IMR-90 (cell line): ENCODE results near the gene PMM2. TPM values are rescaled to one million over a fixed set of nuclear protein-coding genes. Genes with fewer than 3 reads are reported as not detected.

Experiments
- ATAC-seq: fragments of 200-7000 bp; cut with Tn5 transposase; 2 replicates; pipeline ENCODE4 v1.9.1; 2020; ENCODE audit warnings: low read depth, mild to moderate bottlenecking, moderate library complexity
- BruUV-seq: library from RNA; stranded (reverse); fragments of 400-500 nt; replicated peaks from 2 replicates; lab custom pipeline; 2021; lab: Mats Ljungman, UMichigan
- CTCF ChIA-PET: fragments of 300-600 bp; formaldehyde crosslinking; extraction: SDS; loops from one replicate; lab custom pipeline; 2021; ENCODE audit warnings: antibody characterized with exemption; lab: Yijun Ruan, JAX
- POLR2A ChIA-PET: fragments of 300-600 bp; sonication (Branson Sonifier 250); formaldehyde crosslinking; loops from one replicate; lab custom pipeline; 2022; ENCODE audit warnings: antibody characterized with exemption; ENCODE audit not compliant: unreplicated experiment; lab: Charles Lee
- DNase-seq: peaks from one replicate; pipeline ENCODE4 v3.0.0; 2013
- H2AFZ ChIP-seq: replicated peaks from 2 replicates; pipeline ENCODE3; 2013; ENCODE audit warnings: low read length, mild to moderate bottlenecking; ENCODE audit not compliant: poor library complexity
- H2AK5ac ChIP-seq: 2 replicates; pipeline ENCODE4 v1.6.1; 2013; ENCODE audit warnings: low read depth, low read length, inconsistent platforms
- H2AK9ac ChIP-seq: replicated peaks from 2 replicates; pipeline ENCODE3; 2013; ENCODE audit warnings: mild to moderate bottlenecking, low read depth, low read length, moderate library complexity; ENCODE audit not compliant: poor library complexity
- H2BK120ac ChIP-seq: 2 replicates; pipeline ENCODE4 v1.6.1; 2013; ENCODE audit warnings: low read depth, low read length, inconsistent platforms
- H2BK15ac ChIP-seq: 3 replicates; pipeline ENCODE4 v1.6.1; 2013; ENCODE audit warnings: low read depth, low read length, inconsistent platforms
- H2BK20ac ChIP-seq: 2 replicates; pipeline ENCODE4 v1.6.1; 2013; ENCODE audit warnings: low read depth, mild to moderate bottlenecking, inconsistent platforms, low read length, moderate library complexity
- H2BK5ac ChIP-seq: 2 replicates; pipeline ENCODE4 v1.6.1; 2013; ENCODE audit warnings: mild to moderate bottlenecking, low read depth, low read length, inconsistent platforms; ENCODE audit not compliant: poor library complexity, severe bottlenecking
- H3K14ac ChIP-seq: replicated peaks from 2 replicates; pipeline ENCODE4 v1.6.1; 2013; ENCODE audit warnings: low read depth, low read length, inconsistent platforms
- H3K18ac ChIP-seq: 2 replicates; pipeline ENCODE4 v1.6.1; 2013; ENCODE audit warnings: low read depth, low read length, control low read depth
- H3K23ac ChIP-seq: 2 replicates; pipeline ENCODE4 v1.6.1; 2013; ENCODE audit warnings: low read depth, low read length, inconsistent platforms
- H3K27ac ChIP-seq: 2 replicates; pipeline ENCODE4 v1.5.1; 2013; ENCODE audit warnings: mild to moderate bottlenecking, control low read depth, low read length; ENCODE audit not compliant: insufficient read depth
- H3K27me3 ChIP-seq: 2 replicates; pipeline ENCODE4 v1.6.1; 2013; ENCODE audit warnings: low read length; ENCODE audit not compliant: control insufficient read depth, insufficient read depth
- H3K36me3 ChIP-seq: 2 replicates; pipeline ENCODE4 v1.6.1; 2013; ENCODE audit warnings: low read length, mixed read lengths; ENCODE audit not compliant: control insufficient read depth, insufficient read depth
- H3K4ac ChIP-seq: 2 replicates; pipeline ENCODE4 v1.6.1; 2013; ENCODE audit warnings: low read depth, low read length, inconsistent platforms
- H3K4me1 ChIP-seq: 2 replicates; pipeline ENCODE4 v1.6.1; 2013; ENCODE audit warnings: low read length, mixed read lengths; ENCODE audit not compliant: control insufficient read depth, insufficient read depth
- H3K4me2 ChIP-seq: 2 replicates; pipeline ENCODE4 v1.6.1; 2013; ENCODE audit warnings: low read depth, mild to moderate bottlenecking, control low read depth, low read length, moderate library complexity
- H3K4me3 ChIP-seq: 2 replicates; pipeline ENCODE4 v1.5.1; 2013; ENCODE audit warnings: low read depth, mild to moderate bottlenecking, control low read depth, low read length, moderate library complexity; ENCODE audit not compliant: insufficient read depth
- H3K56ac ChIP-seq: 2 replicates; pipeline ENCODE4 v1.6.1; 2013; ENCODE audit warnings: low read length, inconsistent platforms; ENCODE audit not compliant: insufficient read depth; ENCODE audit errors: extremely low read depth
- H3K79me1 ChIP-seq, 2 experiments: 2 replicates each; pipeline ENCODE4 v1.6.1; 2013; ENCODE audit warnings: low read length in 2 of 2, inconsistent platforms in 1 of 2, low read depth in 1 of 2
- H3K9ac ChIP-seq: 2 replicates; pipeline ENCODE4 v1.6.1; 2013; ENCODE audit warnings: low read depth, low read length, control low read depth
- H3K9me1 ChIP-seq: 2 replicates; pipeline ENCODE4 v1.6.1; 2013; ENCODE audit warnings: low read length, inconsistent platforms; ENCODE audit not compliant: insufficient read depth
- H3K9me3 ChIP-seq: 2 replicates; pipeline ENCODE4 v1.6.1; 2013; ENCODE audit warnings: low read length; ENCODE audit not compliant: control insufficient read depth, insufficient read depth
- H4K20me1 ChIP-seq: 2 replicates; pipeline ENCODE4 v1.6.1; 2013; ENCODE audit warnings: low read length, inconsistent platforms; ENCODE audit not compliant: insufficient read depth
- H4K5ac ChIP-seq: 2 replicates; pipeline ENCODE4 v1.6.1; 2013; ENCODE audit warnings: mild to moderate bottlenecking, low read depth, low read length, control low read depth
- H4K8ac ChIP-seq, 2 experiments: 2 replicates each; pipeline ENCODE4 v1.6.1; 2013; ENCODE audit warnings: low read depth in 2 of 2, low read length in 2 of 2, control low read depth in 1 of 2, inconsistent platforms in 1 of 2
- H4K91ac ChIP-seq: 2 replicates; pipeline ENCODE4 v1.6.1; 2013; ENCODE audit warnings: low read depth, low read length, inconsistent platforms; ENCODE audit not compliant: insufficient read depth
- CHD1 ChIP-seq: IDR thresholded peaks from 2 replicates; pipeline ENCODE4 v1.6.1; 2012; ENCODE audit warnings: low read depth, low read length, improper control_type of control experiment
- FOS ChIP-seq: fragments of 150-350 bp; IDR thresholded peaks from 2 replicates; pipeline ENCODE4 v1.6.1; 2016; ENCODE audit warnings: low read depth, low read length
- MAFK ChIP-seq: IDR thresholded peaks from 2 replicates; pipeline ENCODE4 v1.6.1; 2012; ENCODE audit warnings: low read depth, low read length, improper control_type of control experiment
- MXI1 ChIP-seq: IDR thresholded peaks from 2 replicates; pipeline ENCODE4 v1.6.1; 2012; ENCODE audit warnings: low read depth, mild to moderate bottlenecking, low read length, moderate library complexity, borderline replicate concordance
- POLR2A ChIP-seq: IDR thresholded peaks from 2 replicates; pipeline ENCODE4 v1.6.1; 2012; ENCODE audit warnings: mild to moderate bottlenecking, low read depth, low read length
- WGBS, 2 experiments: methylation state at CpG; one replicate each; pipeline versions ENCODE4 v1.1.5 to v1.1.7; 2013; ENCODE audit warnings: missing lambda C conversion rate in 2 of 2; ENCODE audit not compliant: insufficient read length in 1 of 2; ENCODE audit errors: extremely low coverage in 2 of 2; 5-methylcytosine and 5-hydroxymethylcytosine counted together
- dilution Hi-C: fragments of 300-500 bp; cut with HindIII; formaldehyde crosslinking; loops from one replicate; pipeline ENCODE4 v1.14.3; 2018; ENCODE audit warnings: low sequenced_read_pairs; ENCODE audit not compliant: unreplicated experiment
- in situ Hi-C: fragments of 300-500 bp; cut with MboI; formaldehyde crosslinking; loops from 3 replicates; pipeline ENCODE4 v1.14.3; 2019; ENCODE audit warnings: low sequenced_read_pairs, inconsistent platforms, mixed read lengths
- intact Hi-C: fragments of 100-400 bp; cut with micrococcal nuclease; formaldehyde crosslinking; loops from 2 replicates; pipeline ENCODE4 v1.10.0; 2022
- polyA plus RNA-seq, 3 experiments: library from polyadenylated mRNA; depleted of rRNA; stranded (reverse); fragments of >200 nt; gene quantifications; 2 replicates each; pipeline ENCODE4 v1.2.3, GENCODE V29; 2012; ENCODE audit warnings: low replicate concordance in 1 of 3
- total RNA-seq: library from RNA; depleted of rRNA; stranded (reverse); fragments of >200 nt; gene quantifications from 2 replicates; pipeline ENCODE4 v1.2.3, GENCODE V29; 2012

The PMM2 gene
- total and polyA plus RNA-seq, 2 of the 4 experiments (the other 2 are of a cell fraction): 25.8 to 38.9 TPM

DNA sequence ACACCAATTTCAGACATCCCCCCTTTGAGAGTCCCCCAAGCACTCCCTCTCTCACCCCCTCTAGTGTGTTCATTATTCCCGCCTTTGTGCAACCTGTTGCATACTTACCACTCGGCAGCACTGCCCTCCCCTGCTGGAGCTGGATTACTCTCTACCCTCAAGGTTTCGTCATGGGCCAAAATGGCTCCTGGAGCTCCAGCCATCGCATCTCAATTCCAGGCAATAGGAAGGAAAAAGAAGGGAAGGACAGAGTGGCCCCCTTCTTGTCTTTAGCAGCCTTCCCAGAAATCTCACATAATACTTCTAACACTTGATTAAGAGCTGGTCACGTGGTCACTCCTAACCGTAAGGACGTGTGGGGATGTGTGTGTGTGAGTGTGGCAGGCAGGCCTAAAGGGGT, 20.4 kb upstream of the PMM2 start:
- H2BK5ac ChIP-seq: no peak overlapping the region
- H4K91ac ChIP-seq: no peak overlapping the region
- H3K23ac ChIP-seq: no peak overlapping the region
- no peaks in the 10 kb centered on the region for H3K9me1 ChIP-seq
- H4K5ac ChIP-seq: no peak overlapping the region
- H2AFZ ChIP-seq: no peak overlapping the region
- no peak overlapping the region for H2BK20ac ChIP-seq
- WGBS, 2 experiments: no CpG with 5 or more reads among the region's 7 CpGs
- no peak overlapping the region for H3K4me2 ChIP-seq
- CTCF ChIA-PET: no interaction called here
- H4K20me1 ChIP-seq: no peaks in the 10 kb centered on the region
- no peak overlapping the region for H4K8ac ChIP-seq
- H3K36me3 ChIP-seq: no peaks in the 10 kb centered on the region; the same call in 1 of the 2 replicates
- no peak overlapping the region for H2AK9ac ChIP-seq
- no peaks in the 10 kb centered on the region for H3K4me1 ChIP-seq
- no peaks in the 10 kb centered on the region for H3K79me1 ChIP-seq
- no peak overlapping the region for H3K4me3 ChIP-seq
- H2BK15ac ChIP-seq: no peak overlapping the region
- H3K56ac ChIP-seq: no peak overlapping the region
- H3K9me3 ChIP-seq: 0 out of 2 replicates have a peak, but pooled peaks cover 2% of the 10 kb centered on the region
- dilution Hi-C loops (no loop called here), intact Hi-C loops (no loop called here), in situ Hi-C loops (no loop called here)
- H3K27ac ChIP-seq: no peak overlapping the region
- no peak overlapping the region for H3K18ac ChIP-seq
- no peak for ATAC-seq
- peaks cover under 1% of the 10 kb centered on the region; the same call in 1 of the 2 replicates for H3K27me3 ChIP-seq
- no peak for DNase-seq
- no peak overlapping the region for H2BK120ac ChIP-seq
- BruUV-seq: no TSS peak
- no peak overlapping the region for H3K14ac ChIP-seq
- TF ChIP-seq FOS (no peak), MXI1 (no peak), MAFK (no peak), CHD1 (no peak), POLR2A (no peak)
- POLR2A ChIA-PET: no interaction called here
- no peak overlapping the region for H2AK5ac ChIP-seq
- no peak overlapping the region for H3K4ac ChIP-seq
- H3K9ac ChIP-seq: no peak overlapping the region
